Activated CD8-positive, alpha-beta memory T cell treated with anti-CD3 and anti-CD28 coated beads, Interleukin-2, amount 50 U/mL, for 4 hours (primary cell): ENCODE data around the gene RPTOR.

ENCODE experiments used
- DNase-seq: peaks from one replicate; pipeline ENCODE4 v3.0.0-alpha.2; 2020

Gene RPTOR

GRCh38 chr17:80957461-80957941 lies 412.9 kb downstream of the RPTOR start:
- no peak for DNase-seq

- no peak for DNase-seq
Measured at GRCh38 chr17:80959330-80960036, 414.8 kb downstream of the RPTOR start.

- DNase-seq = no peak
Measured at GRCh38 chr17:80960037-80960796, 415.6 kb downstream of the RPTOR start.

- no peak for DNase-seq
Measured at GRCh38 chr17:80960797-80961452, 416.3 kb downstream of the RPTOR start.

GRCh38 chr17:80961541-80962330 lies 417.1 kb downstream of the RPTOR start:
- DNase-seq = no peak

- no peak for DNase-seq
Measured at GRCh38 chr17:80962356-80963329, 418.0 kb downstream of the RPTOR start.

- no peak for DNase-seq
Measured at GRCh38 chr17:80963812-80964543, 419.3 kb downstream of the RPTOR start.

- no peak for DNase-seq
Measured at GRCh38 chr17:80964544-80964856, 419.9 kb downstream of the RPTOR start.

- DNase-seq = no peak
Measured at GRCh38 chr17:80964859-80965580, 420.4 kb downstream of the RPTOR start.

GRCh38 chr17:80965606-80966005 lies 421.0 kb downstream of the RPTOR start:
- no peak for DNase-seq

GRCh38 chr17:80967404-80967872 lies 422.8 kb downstream of the RPTOR start:
- no peak for DNase-seq

- no peak for DNase-seq
Measured at GRCh38 chr17:80968602-80969029, 424.0 kb downstream of the RPTOR start.

GRCh38 chr17:80969030-80969673 lies 424.5 kb downstream of the RPTOR start:
- no peak for DNase-seq

- DNase-seq = no peak
Measured at GRCh38 chr17:80969674-80970043, 425.0 kb downstream of the RPTOR start.

- DNase-seq = peak; percentile 49
Measured at GRCh38 chr17:80970044-80970761, 425.6 kb downstream of the RPTOR start.

- no peak for DNase-seq
Measured at GRCh38 chr17:80970762-80971703, 426.4 kb downstream of the RPTOR start.

- DNase-seq = no peak
Measured at GRCh38 chr17:80971704-80972304, 427.2 kb downstream of the RPTOR start.
